H1 (cell line): ENCODE results near the gene ZNF24. TPM values are rescaled to one million over a fixed set of nuclear protein-coding genes. Genes with fewer than 3 reads are reported as not detected.

Source experiments
- polyA plus RNA-seq, 7 experiments: library from polyadenylated mRNA; depleted of rRNA in 3 of 7; stranded (reverse) in 5 of 7; unstranded in 2 of 7; fragments of >200 nt in 5 of 7; fragments of 200-250 nt in 2 of 7; gene quantifications; 1 replicate in 5 of 7; 2 replicates in 1 of 7; 4 replicates in 1 of 7; pipeline versions ENCODE4 v1.2.1 to v1.2.3, GENCODE V29; 2011 to 2013; ENCODE audit warnings: missing spikeins in 2 of 7, mixed read lengths in 2 of 7
- total RNA-seq: library from RNA; stranded (reverse); fragmentation: NEBNext Ultra II Directional; extraction: Animal tissue kit (Norgen Biotek cat#: 25700); gene quantifications from 2 replicates; pipeline ENCODE4 v1.2.1, GENCODE V29; 2021

ZNF24 gene
- total and polyA plus RNA-seq, 2 of the 8 experiments (the other 6 are each of a cell fraction or from before 2014, with no cell fraction given): 12.5 to 56.9 TPM

Other genes with a start within 250 kb of the ZNF24 start
- 38.9 and 39.5 TPM in 2 replicates for gene ZNF397, start 103.4 kb downstream of the ZNF24 start, total RNA-seq
- gene ZNF397, start 103.4 kb downstream of the ZNF24 start, polyA plus RNA-seq (2011; rRNA removed): 9.0 and 9.8 TPM in 2 replicates
- 9.9 and 10.3 TPM in 2 replicates for gene ZSCAN30, start 54.2 kb downstream of the ZNF24 start, total RNA-seq
- 4.3 and 4.4 TPM in 2 replicates for gene ZSCAN30, start 54.2 kb downstream of the ZNF24 start, polyA plus RNA-seq (2011; rRNA removed)
- 0.74 and 0.94 TPM in 2 replicates for gene ZNF396, start 32.9 kb upstream of the ZNF24 start, total RNA-seq
- 0.25 and 0.44 TPM in 2 replicates for gene ZNF396, start 32.9 kb upstream of the ZNF24 start, polyA plus RNA-seq (2011; rRNA removed)
- 46.5 and 48.9 TPM in 2 replicates for gene INO80C, start 153.5 kb upstream of the ZNF24 start, total RNA-seq
- 27.8 and 30.1 TPM in 2 replicates for gene INO80C, start 153.5 kb upstream of the ZNF24 start, polyA plus RNA-seq (2011; rRNA removed)
- 93.0 and 101 TPM in 2 replicates for gene GALNT1, start 237.3 kb upstream of the ZNF24 start, total RNA-seq
- 10.2 and 22.4 TPM in 2 replicates for gene GALNT1, start 237.3 kb upstream of the ZNF24 start, polyA plus RNA-seq (2011; rRNA removed)